HepG2 (cell line): ENCODE data around the gene NFE2L1. TPM values are rescaled to one million over a fixed set of nuclear protein-coding genes. Genes with fewer than 3 reads are reported as not detected.
A peak's percentile ranks its signal among the peaks of the same experiment; 100 is the strongest.

Experiments
- ATF7-NPFF ChIP-seq: sonication (generic); formaldehyde crosslinking; IDR thresholded peaks from 2 replicates; pipeline ENCODE4 v1.8.1; 2023; ENCODE audit warnings: mild to moderate bottlenecking, low read depth, missing genetic modification reagents, moderate library complexity
- CCAR2 ChIP-seq: fragments of 200-400 bp; formaldehyde crosslinking; optimal IDR thresholded peaks from 2 replicates; pipeline ENCODE3; 2018; ENCODE audit warnings: low read depth, mild to moderate bottlenecking, low read length, moderate library complexity
- FOXP1 ChIP-seq, 2 experiments: fragments of 450-650 bp in 1 of 2; IDR thresholded peaks; 2 replicates each; pipeline ENCODE4 v1.6.1; 2017 to 2018; ENCODE audit warnings: antibody characterized with exemption in 1 of 2
- JARID2 ChIP-seq: sonication (generic); formaldehyde crosslinking; IDR thresholded peaks from 2 replicates; pipeline ENCODE4 v1.8.1; 2023; ENCODE audit warnings: missing genetic modification reagents, inconsistent platforms; ENCODE audit not compliant: insufficient replicate concordance
- SAP130 ChIP-seq: IDR thresholded peaks from 2 replicates; pipeline ENCODE4 v1.6.1; 2016; ENCODE audit warnings: low read depth
- SMAD1 ChIP-seq: sonication (generic); formaldehyde crosslinking; IDR thresholded peaks from 2 replicates; pipeline ENCODE4 v1.4.0; 2020; ENCODE audit warnings: missing genetic modification reagents, low read depth, mild to moderate bottlenecking, borderline replicate concordance
- SP1 ChIP-seq, 2 experiments: fragments of 450-650 bp in 1 of 2; sonication (generic) in 1 of 2; formaldehyde crosslinking in 1 of 2; IDR thresholded peaks; 2 replicates each; pipeline versions ENCODE4 v1.4.0 to v1.6.1; 2016 to 2020; ENCODE audit warnings: missing genetic modification reagents in 1 of 2
- U2AF1 ChIP-seq: fragments of 200-400 bp; formaldehyde crosslinking; optimal IDR thresholded peaks from 2 replicates; pipeline ENCODE3; 2017; ENCODE audit warnings: mild to moderate bottlenecking, low read depth, low read length
- ZMYM2 ChIP-seq: sonication (generic); formaldehyde crosslinking; IDR thresholded peaks from 2 replicates; pipeline ENCODE4 v1.8.0; 2022; ENCODE audit warnings: mild to moderate bottlenecking, missing genetic modification reagents
- ZNF34 ChIP-seq: sonication (generic); formaldehyde crosslinking; IDR thresholded peaks from 2 replicates; pipeline ENCODE4 v1.4.0; 2020; ENCODE audit warnings: mild to moderate bottlenecking, missing genetic modification reagents, borderline replicate concordance
- ZNF432 ChIP-seq: sonication (generic); formaldehyde crosslinking; IDR thresholded peaks from 2 replicates; pipeline ENCODE4 v1.5.0; 2020; ENCODE audit warnings: missing genetic modification reagents, mild to moderate bottlenecking, borderline replicate concordance
- ZNF510 ChIP-seq: sonication (generic); formaldehyde crosslinking; IDR thresholded peaks from 2 replicates; pipeline ENCODE4 v1.4.0; 2020; ENCODE audit warnings: low read depth, mild to moderate bottlenecking, missing genetic modification reagents
- ZNF660 ChIP-seq: sonication (generic); formaldehyde crosslinking; IDR thresholded peaks from 2 replicates; pipeline ENCODE4 v1.5.1; 2020; ENCODE audit warnings: mild to moderate bottlenecking, low read depth, missing genetic modification reagents, borderline replicate concordance
- ZNF891 ChIP-seq: sonication (generic); formaldehyde crosslinking; IDR thresholded peaks from 2 replicates; pipeline ENCODE4 v1.5.0; 2020; ENCODE audit warnings: mild to moderate bottlenecking, missing genetic modification reagents
- ZSCAN12 ChIP-seq: sonication (generic); formaldehyde crosslinking; IDR thresholded peaks from 2 replicates; pipeline ENCODE4 v1.9.0; 2021; ENCODE audit warnings: mild to moderate bottlenecking, missing genetic modification reagents
- polyA plus RNA-seq, 8 experiments: library from polyadenylated mRNA; depleted of rRNA in 3 of 8; stranded (reverse) in 7 of 8; unstranded in 1 of 8; fragments of >200 nt; fragmentation: Illumina TruSeq in 4 of 8; extraction: Trizol in 4 of 8; gene quantifications; 2 replicates each; pipeline versions ENCODE4 v1.2.1 to v1.2.3, GENCODE V29; 2011 to 2016; ENCODE audit warnings: low read depth in 4 of 8, missing spikeins in 1 of 8, mixed read lengths in 1 of 8; ENCODE audit not compliant: insufficient read depth in 1 of 8
- total RNA-seq, 5 experiments: library from RNA; depleted of rRNA; stranded (reverse); fragments of >200 nt; fragmentation: Illumina TruSeq; extraction: Trizol; gene quantifications; 2 replicates each; pipeline ENCODE4 v1.2.3, GENCODE V29; 2016; ENCODE audit warnings: low read depth in 1 of 5
- TF ChIP-seq, protein P1 (sequence below): sonication (generic); formaldehyde crosslinking; IDR thresholded peaks from 2 replicates; pipeline ENCODE4 v1.8.1; 2023; ENCODE audit warnings: mild to moderate bottlenecking, moderate library complexity, missing genetic modification reagents
- TF ChIP-seq, protein P2 (sequence below): sonication (generic); formaldehyde crosslinking; IDR thresholded peaks from 2 replicates; pipeline ENCODE4 v1.5.1; 2020; ENCODE audit warnings: missing genetic modification reagents, mild to moderate bottlenecking, borderline replicate concordance
- TF ChIP-seq, protein P3 (sequence below): sonication (generic); formaldehyde crosslinking; IDR thresholded peaks from 2 replicates; pipeline ENCODE4 v1.4.0; 2020; ENCODE audit warnings: mild to moderate bottlenecking, missing genetic modification reagents
- TF ChIP-seq, protein P4 (sequence below): sonication (generic); formaldehyde crosslinking; IDR thresholded peaks from 2 replicates; pipeline ENCODE4 v1.4.0; 2020; ENCODE audit warnings: mild to moderate bottlenecking, missing genetic modification reagents
- TF ChIP-seq, protein P5 (sequence below): sonication (generic); formaldehyde crosslinking; IDR thresholded peaks from 2 replicates; pipeline ENCODE4 v1.8.1; 2023; ENCODE audit warnings: mild to moderate bottlenecking, missing genetic modification reagents, borderline replicate concordance

NFE2L1 gene
- total and polyA plus RNA-seq, 2 of the 13 experiments (the other 11 are each of a cell fraction or from before 2014, with no cell fraction given): 67.0 to 234 TPM

DNA sequence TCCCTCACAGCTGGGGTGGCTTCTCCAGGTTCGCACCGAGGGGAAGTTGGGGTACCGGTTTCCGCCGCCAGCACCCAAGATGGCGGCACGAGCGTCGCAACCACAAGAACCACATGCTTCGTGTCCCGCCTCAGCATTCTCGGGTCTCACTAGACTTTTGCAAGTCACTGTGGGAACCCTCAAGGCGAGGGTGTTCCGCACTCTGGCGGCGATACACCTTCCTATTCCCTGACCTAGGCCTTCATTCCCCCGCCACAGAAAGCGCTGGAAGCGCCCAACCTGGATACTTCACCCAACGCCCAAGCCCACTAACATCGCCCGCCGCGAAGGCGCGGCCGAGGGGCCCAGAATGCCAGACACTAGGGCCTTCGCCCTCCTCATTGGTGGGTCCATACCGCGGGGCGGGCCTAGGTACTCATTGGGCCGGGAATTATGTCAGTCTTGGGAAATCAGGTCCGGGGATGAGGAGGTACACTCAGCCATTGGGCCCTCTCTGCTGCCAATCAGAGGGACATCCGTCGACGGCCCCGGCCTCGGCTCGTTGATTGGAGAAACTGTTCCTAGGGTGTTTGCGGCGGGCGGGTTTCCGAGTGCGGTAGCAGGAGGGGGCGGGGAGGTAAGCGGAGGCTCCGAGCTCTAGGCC, at the start of gene NFE2L1 (continued):
- TF ChIP-seq ZNF660: peak; percentile 91; the same call in 1 of the 2 replicates
- TF ChIP-seq SMAD1 (CRISPR knock-in tag): 0 out of 2 replicates have a peak, but pooled peaks have one; percentile 22
- peak; percentile 95 for TF ChIP-seq ZNF891 (CRISPR knock-in tag)
- TF ChIP-seq, protein P1, sequence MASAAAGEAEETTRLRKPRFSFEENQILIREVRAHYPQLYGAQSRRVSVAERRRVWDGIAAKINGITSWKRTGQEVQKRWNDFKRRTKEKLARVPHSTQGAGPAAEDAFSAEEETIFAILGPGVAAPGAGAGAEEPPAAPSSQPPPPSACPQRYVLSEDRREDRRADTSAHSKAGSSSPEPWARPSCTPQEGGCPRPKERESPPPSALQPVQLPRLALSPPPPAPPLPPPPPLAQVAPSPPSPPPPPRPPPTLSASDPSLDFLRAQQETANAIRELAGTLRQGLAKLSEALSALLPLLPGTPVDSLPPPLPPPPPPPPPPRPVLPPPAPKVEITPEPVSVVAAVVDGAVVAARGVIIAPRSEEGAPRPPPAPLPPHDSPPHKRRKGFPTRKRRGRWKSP (CRISPR knock-in tag): peak; percentile 17
- TF ChIP-seq U2AF1: no peak
- TF ChIP-seq ZNF432 (CRISPR knock-in tag): no peak
- TF ChIP-seq, protein P2, sequence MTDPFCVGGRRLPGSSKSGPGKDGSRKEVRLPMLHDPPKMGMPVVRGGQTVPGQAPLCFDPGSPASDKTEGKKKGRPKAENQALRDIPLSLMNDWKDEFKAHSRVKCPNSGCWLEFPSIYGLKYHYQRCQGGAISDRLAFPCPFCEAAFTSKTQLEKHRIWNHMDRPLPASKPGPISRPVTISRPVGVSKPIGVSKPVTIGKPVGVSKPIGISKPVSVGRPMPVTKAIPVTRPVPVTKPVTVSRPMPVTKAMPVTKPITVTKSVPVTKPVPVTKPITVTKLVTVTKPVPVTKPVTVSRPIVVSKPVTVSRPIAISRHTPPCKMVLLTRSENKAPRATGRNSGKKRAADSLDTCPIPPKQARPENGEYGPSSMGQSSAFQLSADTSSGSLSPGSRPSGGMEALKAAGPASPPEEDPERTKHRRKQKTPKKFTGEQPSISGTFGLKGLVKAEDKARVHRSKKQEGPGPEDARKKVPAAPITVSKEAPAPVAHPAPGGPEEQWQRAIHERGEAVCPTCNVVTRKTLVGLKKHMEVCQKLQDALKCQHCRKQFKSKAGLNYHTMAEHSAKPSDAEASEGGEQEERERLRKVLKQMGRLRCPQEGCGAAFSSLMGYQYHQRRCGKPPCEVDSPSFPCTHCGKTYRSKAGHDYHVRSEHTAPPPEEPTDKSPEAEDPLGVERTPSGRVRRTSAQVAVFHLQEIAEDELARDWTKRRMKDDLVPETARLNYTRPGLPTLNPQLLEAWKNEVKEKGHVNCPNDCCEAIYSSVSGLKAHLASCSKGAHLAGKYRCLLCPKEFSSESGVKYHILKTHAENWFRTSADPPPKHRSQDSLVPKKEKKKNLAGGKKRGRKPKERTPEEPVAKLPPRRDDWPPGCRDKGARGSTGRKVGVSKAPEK (CRISPR knock-in tag): no peak
- TF ChIP-seq ZMYM2: 0 out of 2 replicates have a peak, but pooled peaks have one; percentile 65
- peak; percentile 78; the same call in 1 of the 2 replicates for TF ChIP-seq ZNF510
- TF ChIP-seq, protein P3, sequence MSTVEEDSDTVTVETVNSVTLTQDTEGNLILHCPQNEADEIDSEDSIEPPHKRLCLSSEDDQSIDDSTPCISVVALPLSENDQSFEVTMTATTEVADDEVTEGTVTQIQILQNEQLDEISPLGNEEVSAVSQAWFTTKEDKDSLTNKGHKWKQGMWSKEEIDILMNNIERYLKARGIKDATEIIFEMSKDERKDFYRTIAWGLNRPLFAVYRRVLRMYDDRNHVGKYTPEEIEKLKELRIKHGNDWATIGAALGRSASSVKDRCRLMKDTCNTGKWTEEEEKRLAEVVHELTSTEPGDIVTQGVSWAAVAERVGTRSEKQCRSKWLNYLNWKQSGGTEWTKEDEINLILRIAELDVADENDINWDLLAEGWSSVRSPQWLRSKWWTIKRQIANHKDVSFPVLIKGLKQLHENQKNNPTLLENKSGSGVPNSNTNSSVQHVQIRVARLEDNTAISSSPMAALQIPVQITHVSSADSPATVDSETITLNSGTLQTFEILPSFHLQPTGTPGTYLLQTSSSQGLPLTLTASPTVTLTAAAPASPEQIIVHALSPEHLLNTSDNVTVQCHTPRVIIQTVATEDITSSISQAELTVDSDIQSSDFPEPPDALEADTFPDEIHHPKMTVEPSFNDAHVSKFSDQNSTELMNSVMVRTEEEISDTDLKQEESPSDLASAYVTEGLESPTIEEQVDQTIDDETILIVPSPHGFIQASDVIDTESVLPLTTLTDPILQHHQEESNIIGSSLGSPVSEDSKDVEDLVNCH (CRISPR knock-in tag): no peak; the same call in 1 of the 2 replicates
- no peak for TF ChIP-seq JARID2 (CRISPR knock-in tag)
- TF ChIP-seq FOXP1 (IDR thresholded peaks at IDR 0.05): no peak
- no peak for TF ChIP-seq FOXP1 (CRISPR knock-in tag; IDR thresholded peaks at IDR 0.05)
- TF ChIP-seq ZSCAN12: peak; percentile 97
- TF ChIP-seq CCAR2: no peak
- TF ChIP-seq SP1 (IDR thresholded peaks at IDR 0.05): no peak
- TF ChIP-seq SP1 (CRISPR knock-in tag; IDR thresholded peaks at IDR 0.05): peak; percentile 39
- no peak for TF ChIP-seq ZNF34 (CRISPR knock-in tag)
- no peak for TF ChIP-seq ATF7-NPFF (CRISPR knock-in tag)
- TF ChIP-seq, protein P4, sequence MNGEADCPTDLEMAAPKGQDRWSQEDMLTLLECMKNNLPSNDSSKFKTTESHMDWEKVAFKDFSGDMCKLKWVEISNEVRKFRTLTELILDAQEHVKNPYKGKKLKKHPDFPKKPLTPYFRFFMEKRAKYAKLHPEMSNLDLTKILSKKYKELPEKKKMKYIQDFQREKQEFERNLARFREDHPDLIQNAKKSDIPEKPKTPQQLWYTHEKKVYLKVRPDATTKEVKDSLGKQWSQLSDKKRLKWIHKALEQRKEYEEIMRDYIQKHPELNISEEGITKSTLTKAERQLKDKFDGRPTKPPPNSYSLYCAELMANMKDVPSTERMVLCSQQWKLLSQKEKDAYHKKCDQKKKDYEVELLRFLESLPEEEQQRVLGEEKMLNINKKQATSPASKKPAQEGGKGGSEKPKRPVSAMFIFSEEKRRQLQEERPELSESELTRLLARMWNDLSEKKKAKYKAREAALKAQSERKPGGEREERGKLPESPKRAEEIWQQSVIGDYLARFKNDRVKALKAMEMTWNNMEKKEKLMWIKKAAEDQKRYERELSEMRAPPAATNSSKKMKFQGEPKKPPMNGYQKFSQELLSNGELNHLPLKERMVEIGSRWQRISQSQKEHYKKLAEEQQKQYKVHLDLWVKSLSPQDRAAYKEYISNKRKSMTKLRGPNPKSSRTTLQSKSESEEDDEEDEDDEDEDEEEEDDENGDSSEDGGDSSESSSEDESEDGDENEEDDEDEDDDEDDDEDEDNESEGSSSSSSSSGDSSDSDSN (CRISPR knock-in tag): no peak
- TF ChIP-seq SAP130: peak; percentile 11; the same call in 1 of the 2 replicates
- TF ChIP-seq, protein P5, sequence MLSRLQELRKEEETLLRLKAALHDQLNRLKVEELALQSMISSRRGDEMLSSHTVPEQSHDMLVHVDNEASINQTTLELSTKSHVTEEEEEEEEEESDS (CRISPR knock-in tag): no peak
